Peyer's patch (tissue), 4 donors: ENCODE results near the gene NFKBIZ.

ENCODE experiments used
- POLR2A ChIP-seq, 2 donors: fragments of 450-650 bp; IDR thresholded peaks; one replicate each; pipeline ENCODE4 v1.5.1; 2017; ENCODE audit warnings: antibody characterized with exemption in 2 of 2, mild to moderate bottlenecking in 2 of 2, moderate library complexity in 2 of 2
- TF ChIP-seq, protein P1 (sequence below), 6 experiments: fragments of 450-650 bp in 4 of 6; fragments of 200-600 bp in 2 of 6; sonication (generic) in 1 of 6; IDR thresholded peaks; one replicate each; pipeline ENCODE4 v1.5.1; 2017 to 2019; ENCODE audit warnings: antibody characterized with exemption in 6 of 6, mild to moderate bottlenecking in 3 of 6, moderate library complexity in 1 of 6

DNA sequence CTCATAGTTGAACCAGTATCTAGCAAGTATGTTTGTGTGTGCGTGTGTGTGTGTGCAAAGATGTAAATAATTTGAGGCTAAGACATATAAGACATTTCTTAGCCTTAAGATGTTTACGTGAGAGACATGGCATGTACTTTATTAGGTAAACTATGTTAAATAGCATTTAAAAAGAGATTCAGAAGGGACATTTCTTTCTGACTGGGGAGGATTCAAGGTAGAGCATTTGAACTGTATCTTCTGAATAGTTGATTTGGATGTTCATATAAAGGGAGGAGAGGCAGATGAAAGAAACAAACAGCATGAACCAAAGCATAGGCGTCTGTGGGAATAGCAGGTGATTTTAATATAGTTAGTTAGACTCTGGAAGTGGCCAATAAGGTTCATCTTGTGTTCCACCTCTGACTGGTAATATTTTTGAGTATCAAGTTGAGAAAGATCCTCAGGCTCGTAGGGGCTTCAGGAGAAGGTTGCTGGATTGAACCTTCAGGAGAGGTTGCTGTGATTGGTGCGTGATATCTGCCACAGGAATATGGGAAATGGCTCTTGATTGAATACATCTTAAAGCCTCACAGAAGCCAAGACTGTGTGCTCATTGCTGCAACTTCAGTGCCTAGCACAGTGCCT lies 12.6 kb downstream of the NFKBIZ start:
- TF ChIP-seq POLR2A (IDR thresholded peaks at IDR 0.05), result no peak
- TF ChIP-seq, protein P1, sequence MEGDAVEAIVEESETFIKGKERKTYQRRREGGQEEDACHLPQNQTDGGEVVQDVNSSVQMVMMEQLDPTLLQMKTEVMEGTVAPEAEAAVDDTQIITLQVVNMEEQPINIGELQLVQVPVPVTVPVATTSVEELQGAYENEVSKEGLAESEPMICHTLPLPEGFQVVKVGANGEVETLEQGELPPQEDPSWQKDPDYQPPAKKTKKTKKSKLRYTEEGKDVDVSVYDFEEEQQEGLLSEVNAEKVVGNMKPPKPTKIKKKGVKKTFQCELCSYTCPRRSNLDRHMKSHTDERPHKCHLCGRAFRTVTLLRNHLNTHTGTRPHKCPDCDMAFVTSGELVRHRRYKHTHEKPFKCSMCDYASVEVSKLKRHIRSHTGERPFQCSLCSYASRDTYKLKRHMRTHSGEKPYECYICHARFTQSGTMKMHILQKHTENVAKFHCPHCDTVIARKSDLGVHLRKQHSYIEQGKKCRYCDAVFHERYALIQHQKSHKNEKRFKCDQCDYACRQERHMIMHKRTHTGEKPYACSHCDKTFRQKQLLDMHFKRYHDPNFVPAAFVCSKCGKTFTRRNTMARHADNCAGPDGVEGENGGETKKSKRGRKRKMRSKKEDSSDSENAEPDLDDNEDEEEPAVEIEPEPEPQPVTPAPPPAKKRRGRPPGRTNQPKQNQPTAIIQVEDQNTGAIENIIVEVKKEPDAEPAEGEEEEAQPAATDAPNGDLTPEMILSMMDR (IDR thresholded peaks at IDR 0.05), result no peak
